M059J (cell line): ENCODE measurements around the gene VAV2. TPM values are rescaled to one million over a fixed set of nuclear protein-coding genes. Genes with fewer than 3 reads are reported as not detected.
A peak's percentile ranks its signal among the peaks of the same experiment; 100 is the strongest.

ENCODE experiments used
- DNase-seq: peaks from one replicate; pipeline ENCODE4 v3.0.0-alpha.2; 2012; ENCODE audit warnings: low read depth
- total RNA-seq: library from RNA; depleted of rRNA; stranded (reverse); fragments of >200 nt; shearing (Covaris generic); gene quantifications from 2 replicates; pipeline ENCODE4 v1.2.3, GENCODE V29; 2014

VAV2 gene
- total RNA-seq, 1 experiment from 2014 or later: 17.2 TPM

GRCh38 chr9:133879615-133880014, 112.5 kb downstream of the VAV2 start:
- DNase-seq: no peak

DNA sequence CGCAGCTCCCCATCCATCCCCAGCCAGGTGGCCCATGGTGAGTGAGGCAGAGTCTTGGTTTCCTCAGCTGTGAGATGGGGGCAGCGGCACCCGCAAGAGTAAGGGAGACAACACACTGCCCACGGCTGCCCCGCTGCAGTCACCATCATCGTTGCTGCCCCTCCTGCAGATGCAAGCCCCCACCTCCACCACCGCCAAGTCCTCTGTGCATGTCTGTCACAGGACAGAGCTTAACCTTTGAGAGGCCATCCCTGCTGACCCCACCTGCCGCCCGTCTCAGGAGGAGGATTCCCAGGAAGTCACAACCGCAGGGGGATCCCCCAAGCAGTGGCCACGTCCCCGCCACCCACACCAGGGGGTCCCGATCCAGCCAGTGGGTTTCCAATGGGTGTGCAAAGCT, 113.7 kb downstream of the VAV2 start:
- no peak for DNase-seq

DNA sequence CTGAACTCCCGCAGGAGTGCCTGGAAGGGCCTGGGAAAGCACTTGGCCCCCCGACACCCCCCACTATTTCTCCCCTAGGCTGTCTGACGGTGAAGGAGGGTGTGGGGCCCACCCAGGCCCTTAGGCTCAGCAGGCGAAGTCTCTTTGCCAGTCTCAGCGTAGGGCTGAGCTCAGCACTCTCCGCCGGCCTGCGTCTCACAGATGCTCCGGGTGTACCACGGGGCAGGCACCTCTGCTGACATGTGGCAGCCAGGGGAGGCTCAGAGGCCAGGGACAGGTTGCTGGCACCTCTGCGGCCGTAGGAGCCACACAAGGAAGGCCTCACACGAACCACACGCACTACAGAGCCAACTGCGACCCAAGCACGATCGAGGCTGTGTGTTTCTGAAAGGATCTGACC, 114.2 kb downstream of the VAV2 start:
- no peak for DNase-seq

DNA sequence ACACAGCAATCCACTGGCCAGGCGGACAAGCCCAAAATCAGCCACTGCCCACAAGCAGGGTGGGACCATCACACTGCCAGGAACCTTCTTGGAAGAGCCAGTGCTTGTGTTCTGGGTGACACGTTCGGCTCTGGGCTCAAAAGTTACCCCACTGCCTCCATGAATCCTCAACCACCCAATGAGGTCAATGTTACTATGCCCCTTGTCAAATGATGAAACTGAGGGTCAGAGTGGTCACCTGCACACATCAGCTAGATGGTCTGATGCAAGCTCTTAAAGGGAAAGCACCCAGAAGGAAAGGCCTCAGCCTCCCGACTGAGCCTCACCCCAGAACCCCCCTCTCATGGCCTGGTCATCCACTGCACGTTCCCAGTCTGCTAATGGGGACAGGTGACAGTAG, 114.8 kb downstream of the VAV2 start:
- no peak for DNase-seq

DNA sequence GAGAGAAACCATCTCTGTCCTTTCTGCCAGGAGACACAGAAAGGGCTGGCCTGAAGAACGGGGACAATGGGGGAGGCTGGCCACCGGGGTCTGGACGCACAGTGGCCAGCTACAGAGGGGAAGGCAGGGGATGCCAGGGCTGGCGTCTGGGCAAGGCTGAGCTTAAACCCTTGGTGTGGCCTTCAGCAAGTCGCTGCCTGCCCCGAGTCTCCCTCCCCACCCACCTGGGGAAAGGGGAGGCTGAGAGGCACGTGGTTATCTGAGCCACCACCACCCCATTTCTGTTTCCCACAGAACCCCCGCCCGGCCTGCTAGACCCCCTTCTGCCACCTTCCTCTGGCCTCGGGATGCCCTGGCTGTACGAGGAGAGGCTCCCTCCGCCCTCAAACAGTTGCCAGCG, 115.3 kb downstream of the VAV2 start:
- no peak for DNase-seq

DNA sequence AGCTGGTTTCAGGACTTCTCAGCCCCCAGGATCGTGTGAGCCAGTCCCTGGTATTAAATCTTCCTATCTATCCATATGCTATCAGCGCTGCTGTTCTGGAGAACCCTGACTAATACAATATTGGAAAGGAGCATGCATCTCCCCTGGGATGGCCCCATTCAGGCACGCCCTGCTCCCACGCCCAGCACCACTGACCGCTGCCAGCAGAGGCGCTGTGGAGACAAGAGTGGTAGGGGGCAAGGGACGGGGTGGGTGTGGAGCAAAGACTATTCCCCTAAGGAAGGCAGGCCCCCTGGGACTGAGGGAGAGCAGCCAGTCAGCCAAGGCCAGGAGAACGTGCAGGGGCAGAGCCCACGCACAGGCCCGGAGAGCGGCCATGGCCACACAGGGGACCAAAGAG, 116.0 kb downstream of the VAV2 start:
- no peak for DNase-seq

DNA sequence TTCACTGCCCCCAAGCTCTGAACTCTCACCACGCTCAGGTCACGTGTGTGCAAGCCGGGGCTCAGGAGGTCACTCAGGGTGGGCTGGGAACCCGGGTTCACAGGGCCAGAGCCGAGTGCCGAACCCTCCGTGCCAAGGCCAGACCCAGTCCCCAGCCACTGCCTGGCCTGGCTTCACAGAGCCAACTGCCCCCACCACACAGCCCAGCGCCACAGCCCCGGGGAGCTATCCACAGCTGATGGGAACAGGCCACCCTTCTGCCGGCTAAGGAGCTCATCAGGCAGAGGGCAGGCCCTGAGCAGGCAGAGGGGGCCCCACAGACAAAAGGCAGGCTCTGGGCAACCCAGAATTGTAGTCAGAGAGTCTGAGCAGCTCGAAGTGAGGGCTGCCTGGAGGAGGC, 117.0 kb downstream of the VAV2 start:
- peak; percentile 29 for DNase-seq

GRCh38 chr9:133874659-133875058, 117.5 kb downstream of the VAV2 start:
- DNase-seq: no peak

- peak; percentile 99 for DNase-seq
Observed at GRCh38 chr9:133874060-133874657, 118.0 kb downstream of the VAV2 start.

- peak; percentile 52 for DNase-seq
Observed at GRCh38 chr9:133873461-133873891, 118.6 kb downstream of the VAV2 start.

DNA sequence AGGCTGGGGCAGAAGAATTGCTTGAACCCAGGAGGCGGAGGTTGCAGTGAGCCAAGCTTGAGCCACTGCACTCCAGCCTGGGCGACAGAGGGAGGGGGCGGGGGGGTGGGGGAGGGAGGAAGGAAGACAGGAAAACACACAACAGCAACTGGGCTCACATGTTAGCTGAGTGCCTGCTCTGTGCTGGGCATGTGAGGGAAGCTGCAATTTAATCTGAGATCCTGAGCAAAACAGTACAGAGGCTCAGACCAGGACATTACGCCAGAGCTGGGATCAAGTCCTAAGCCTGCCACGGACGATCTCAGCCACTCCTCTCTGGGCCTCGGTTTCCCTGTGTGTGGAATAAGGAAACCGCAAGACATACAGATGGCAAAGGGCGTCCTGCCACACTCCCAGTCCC, 119.1 kb downstream of the VAV2 start:
- no peak for DNase-seq

GRCh38 chr9:133870598-133871595, 121.2 kb downstream of the VAV2 start:
- DNase-seq: no peak

GRCh38 chr9:133869674-133870405, 122.3 kb downstream of the VAV2 start:
- no peak for DNase-seq

DNA sequence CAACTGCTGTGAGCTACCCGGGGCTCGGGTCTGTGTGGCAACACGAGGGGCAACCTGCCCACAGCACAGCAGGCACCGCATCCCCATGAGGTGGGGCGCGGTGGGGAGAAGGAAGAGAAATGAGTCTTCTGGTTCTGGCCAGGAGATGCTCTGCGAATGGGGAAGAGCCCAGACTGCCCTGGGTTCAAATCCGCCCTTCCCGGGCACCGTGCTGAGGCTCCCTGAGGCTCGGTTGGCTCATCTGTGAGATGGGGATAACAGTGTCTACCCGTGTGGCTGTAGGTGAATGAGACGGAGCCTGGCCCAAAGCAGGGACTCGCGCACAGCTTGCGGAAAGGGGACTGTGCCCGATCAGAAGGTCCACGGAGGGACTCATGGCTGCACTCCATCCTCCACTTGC, 123.9 kb downstream of the VAV2 start:
- no peak for DNase-seq

GRCh38 chr9:133866946-133867345, 125.2 kb downstream of the VAV2 start:
- no peak for DNase-seq

DNA sequence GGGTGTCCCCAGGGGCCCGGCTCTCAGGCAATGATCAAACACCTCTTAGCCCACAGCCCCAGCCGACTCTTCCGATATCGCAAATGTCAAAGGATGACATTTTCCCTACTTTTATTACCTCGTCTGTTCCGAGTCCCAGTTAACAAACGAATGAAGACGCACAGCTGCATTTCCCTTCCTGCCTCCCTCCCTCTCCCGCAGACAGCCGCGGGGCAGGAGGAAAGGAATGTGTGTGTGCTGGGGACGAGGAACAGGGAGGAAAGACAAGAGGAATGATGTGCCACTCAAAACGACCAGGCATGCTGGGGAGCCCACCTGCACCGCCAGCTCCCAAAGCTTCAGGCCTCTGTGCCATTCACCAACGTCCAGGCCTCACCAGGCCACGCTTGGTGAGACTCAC, 128.1 kb downstream of the VAV2 start:
- DNase-seq: no peak

- DNase-seq: no peak
Observed at GRCh38 chr9:133863257-133863592, 128.9 kb downstream of the VAV2 start.

- no peak for DNase-seq
Observed at GRCh38 chr9:133862585-133863256, 129.4 kb downstream of the VAV2 start.

DNA sequence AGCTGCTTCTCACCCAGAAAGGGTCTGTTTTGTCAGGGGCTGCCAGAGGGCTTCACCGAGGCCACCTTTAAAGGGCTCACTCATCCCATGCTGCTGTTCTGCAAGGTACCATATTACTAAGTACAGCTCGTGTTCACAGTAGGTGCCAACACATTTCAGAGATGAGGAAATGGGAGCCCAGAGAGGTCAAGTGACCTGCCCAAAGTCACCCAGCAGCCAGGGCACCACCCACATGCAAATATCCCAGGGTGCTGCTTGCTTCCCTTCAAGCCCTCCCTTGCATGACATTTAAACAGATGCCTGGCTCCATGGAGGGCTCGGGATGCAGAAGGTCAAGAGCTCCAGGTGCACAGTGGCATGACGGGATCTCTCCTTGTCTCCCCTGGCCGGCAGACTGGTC, 130.4 kb downstream of the VAV2 start:
- no peak for DNase-seq

- no peak for DNase-seq
Observed at GRCh38 chr9:133861086-133861485, 131.0 kb downstream of the VAV2 start.

- DNase-seq: no peak
Observed at GRCh38 chr9:133858771-133859170, 133.4 kb downstream of the VAV2 start.

DNA sequence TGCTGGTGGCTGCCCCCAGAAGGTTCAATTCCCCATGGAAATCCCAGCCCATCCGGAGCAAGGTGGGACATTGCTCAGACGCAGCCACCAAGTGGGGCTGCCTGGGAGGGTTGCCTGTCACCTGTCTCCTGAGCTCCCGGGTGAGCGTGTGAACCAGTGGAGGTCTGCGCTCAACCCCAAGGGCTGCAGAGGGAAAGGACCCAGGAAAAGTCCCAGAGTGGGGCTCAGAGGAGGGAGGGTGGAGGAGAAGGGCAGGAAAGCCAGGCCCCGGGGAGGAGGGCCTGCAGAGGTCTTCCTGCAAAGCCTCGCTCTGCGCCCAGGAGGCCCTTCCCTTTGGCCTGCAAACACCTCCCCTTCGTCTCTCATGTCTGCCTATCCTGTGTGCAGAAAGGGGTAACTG, 134.5 kb downstream of the VAV2 start:
- DNase-seq: no peak
